SK-N-SH (cell line): ENCODE data around the gene LUC7L3.

ENCODE experiments used
- FOXM1 ChIP-seq: IDR thresholded peaks from 2 replicates; pipeline ENCODE4 v1.4.0; 2012; ENCODE audit warnings: low read depth, mild to moderate bottlenecking
- RAD21 ChIP-seq: IDR thresholded peaks from 2 replicates; pipeline ENCODE4 v1.6.1; 2012; ENCODE audit warnings: mild to moderate bottlenecking, low read length
- RXRA ChIP-seq: IDR thresholded peaks from 2 replicates; pipeline ENCODE4 v1.4.0; 2012; ENCODE audit warnings: low read depth, mild to moderate bottlenecking, borderline replicate concordance

- TF ChIP-seq FOXM1 (no peak), RAD21 (no peak), RXRA (no peak)
These were observed 46.4 kb upstream of the LUC7L3 start for GRCh38 chr17:50672831-50673551.
